ENCODE results near the gene ASCC2.
"Not testable (repeated sequence)": the region's sequence is repeated elsewhere in the genome, so short reads cannot be mapped to it uniquely, and the experiment has no call there.

The ASCC2 gene

DNA sequence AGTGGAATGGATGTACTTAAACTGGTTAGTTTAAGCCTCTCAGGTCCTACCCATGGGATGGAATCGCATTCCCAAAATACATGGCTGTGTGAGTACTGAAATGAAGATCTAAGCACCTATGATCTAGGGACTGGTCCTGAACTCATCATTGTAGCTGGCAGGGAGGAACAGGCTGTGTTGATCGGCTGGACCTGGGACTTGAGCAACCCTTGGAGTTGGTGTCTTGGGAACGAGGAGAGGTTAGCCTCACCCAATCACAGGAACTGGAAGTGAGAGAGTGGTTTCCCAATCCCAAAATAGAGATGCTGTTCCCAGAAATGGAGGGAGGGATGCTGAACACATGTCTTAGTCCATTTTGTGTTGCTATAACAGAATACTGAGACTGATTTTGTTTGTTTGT lies 16.4 kb upstream of the ASCC2 start:
- DNase-seq: no peak

DNA sequence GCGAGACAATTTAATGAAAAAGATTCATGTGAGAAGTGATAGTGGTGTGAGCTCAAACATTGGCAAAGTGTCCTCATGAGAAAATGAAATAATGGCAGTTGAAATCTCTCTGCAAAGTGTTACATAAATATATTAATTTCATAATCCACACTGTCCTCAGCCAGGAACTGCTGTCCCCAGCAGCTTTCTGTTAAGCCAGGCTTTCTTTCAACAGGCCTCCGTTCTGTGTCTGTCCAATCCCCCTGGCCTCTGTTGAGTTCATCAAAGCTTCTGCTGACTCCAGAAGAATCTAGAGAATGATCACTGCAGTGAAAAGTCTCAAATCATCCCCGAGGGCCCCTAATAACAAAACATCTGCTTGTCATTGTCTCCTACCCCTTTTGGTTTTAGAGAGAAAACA lies 10.0 kb upstream of the ASCC2 start:
- DNase-seq: no peak

DNA sequence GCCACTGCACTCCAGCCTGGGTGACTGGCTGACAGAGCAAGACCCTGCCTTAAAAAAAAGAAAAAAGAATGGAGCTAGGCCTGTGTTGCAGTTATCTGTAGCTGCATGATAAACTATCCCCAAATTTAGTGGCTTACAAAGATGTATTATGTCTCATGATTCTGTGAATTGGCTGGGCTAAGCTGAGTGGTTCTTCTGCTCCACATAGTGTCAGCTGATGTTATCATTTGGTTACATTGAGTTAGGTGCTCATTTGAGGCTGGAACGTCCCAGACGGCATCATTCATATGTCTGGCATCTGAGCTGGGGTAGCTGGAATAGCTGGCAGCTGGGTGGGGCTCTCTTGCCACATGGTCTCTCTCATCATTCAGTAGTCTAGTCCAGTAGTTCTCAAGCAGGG lies 8.2 kb upstream of the ASCC2 start:
- no peak for DNase-seq

DNA sequence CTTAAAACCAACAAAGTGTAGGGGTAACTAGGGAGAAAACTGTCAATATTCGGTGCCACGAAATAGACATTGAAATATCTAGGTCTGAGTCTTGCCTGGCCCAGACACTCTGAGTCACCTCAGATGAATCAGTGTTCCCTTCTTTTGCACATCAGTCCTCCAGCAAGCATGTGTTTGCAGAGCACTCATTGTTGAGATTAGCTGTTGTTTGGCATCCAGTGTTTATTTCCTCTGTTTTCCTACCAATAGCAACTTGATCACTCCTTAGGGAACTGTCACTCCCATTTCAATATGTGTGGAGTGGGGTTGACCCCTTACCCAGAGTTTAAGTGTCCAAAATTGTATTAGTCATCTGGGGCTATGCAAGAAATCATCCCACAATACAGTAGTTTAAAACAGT lies 4.7 kb upstream of the ASCC2 start:
- no peak for DNase-seq

DNA sequence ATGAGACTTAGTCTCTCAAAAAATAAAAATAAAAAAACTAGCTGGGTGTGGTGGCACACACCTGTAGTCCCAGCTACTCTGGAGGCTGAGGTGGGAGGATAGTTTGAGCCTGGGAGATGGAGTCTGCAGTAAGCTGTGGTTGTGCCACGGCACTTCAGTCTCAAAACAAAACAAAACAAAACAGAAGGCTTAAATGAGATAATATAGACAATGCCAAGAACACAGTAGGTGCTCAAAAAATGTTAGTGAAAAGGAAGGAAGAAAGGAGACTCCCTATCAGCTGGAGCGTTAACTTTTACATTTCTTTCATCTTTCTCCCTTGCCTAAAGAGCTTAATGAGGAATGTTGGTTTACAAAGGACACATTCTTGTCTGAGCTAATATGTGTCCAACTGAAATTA lies 4.1 kb upstream of the ASCC2 start:
- DNase-seq: no peak

DNA sequence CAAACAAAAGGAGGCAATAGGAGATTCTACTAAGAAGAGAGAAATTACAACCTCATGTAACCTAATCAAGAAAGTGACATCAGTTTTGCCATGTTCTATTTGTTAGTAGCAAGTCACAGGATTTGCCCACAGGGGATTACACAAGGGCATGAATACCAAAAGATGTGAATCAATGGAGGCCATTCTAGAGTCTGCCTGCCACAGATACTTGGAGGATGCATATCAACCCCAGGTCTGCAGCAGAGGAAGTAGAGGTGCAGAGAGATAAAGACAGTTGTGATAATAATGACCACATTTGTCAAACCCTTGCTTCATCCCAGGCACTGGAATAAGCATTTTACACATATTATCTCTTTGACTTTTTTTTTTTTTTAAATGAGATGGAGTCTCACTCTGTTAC lies 2.4 kb upstream of the ASCC2 start:
- DNase-seq: peak; percentile 85

DNA sequence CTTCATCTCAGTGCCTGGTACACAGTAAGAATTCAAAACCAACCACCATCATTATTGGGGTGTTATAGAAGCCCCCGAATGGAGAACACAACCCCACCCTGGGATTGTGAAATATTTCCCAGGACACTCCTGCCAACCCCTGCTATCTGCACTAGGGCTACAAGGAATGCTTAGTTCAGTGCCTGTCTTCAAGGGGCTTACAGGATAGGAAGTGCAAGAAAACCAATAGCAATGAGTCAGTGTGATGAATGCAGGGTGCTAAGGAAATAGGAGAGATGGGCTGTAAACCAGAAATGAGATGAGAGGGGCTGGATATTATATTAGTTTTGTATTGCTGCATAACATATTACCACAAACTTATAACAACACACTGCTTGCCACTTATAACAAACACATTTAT lies 965 bp upstream of the ASCC2 start:
- DNase-seq: no peak

DNA sequence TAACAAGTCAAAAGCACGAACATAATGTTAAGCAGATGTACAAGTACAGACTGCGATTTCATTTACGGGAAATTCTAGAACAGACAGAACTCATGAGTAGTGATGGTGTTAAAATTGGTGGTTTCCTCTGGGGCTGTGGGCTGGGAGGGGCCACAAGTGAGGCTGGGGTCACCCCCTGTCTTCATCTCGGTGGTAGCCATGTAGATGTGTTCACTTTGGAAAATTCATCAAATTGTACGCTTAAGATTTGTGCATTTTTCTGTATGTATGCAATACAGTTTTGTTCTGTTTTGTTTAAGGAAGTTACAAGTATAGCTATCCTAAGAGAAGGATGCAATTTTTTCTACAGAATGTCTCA lies 504 bp upstream of the ASCC2 start:
- peak; percentile 49 for DNase-seq

DNA sequence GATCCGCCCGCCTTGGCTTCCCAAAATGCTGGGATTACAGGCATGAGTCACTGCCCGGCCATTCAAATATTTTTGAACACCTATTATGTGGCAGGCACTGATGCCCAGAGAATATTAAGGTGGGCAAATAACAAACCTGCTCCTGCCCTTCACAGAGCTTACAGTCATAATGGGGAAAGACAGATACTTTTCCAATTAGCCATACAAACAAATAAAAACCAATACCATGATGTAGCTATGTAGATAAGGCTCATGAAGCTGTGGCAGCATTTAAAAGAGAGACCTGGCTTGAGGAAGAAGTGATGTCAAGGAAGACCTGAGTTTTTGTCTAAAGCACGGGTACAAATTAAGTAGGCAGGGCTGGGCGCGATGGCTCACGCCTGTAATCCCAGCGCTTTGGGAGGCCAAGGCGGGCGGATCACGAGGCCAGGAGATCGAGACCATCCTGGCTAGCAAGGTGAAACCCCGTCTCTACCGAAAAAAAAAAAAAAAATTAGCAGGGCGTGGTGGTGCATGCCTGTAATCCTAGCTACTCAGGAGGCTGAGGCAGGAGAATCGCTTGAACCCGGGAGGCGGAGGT lies 1.2 kb downstream of the ASCC2 start:
- DNase-seq: not testable (repeated sequence)

DNA sequence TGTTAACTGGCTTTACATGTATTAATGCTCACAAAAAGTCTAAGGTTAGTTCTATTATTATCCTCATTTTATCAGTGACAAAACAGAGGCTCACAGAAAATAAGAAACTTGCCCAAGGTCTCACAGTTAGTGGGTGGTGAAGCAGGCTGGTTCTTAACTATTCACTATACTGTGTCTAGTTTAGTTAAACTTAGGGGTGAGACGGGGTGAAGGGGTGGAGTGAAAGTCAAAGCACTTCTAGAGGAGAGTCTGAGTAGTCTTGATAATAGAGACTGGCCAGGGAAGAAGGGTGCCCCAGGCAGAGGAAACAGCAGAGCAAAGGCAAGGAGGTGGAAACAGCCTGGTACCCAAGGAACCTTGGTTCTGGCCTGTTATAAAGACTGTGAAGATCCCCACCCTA lies 4.0 kb downstream of the ASCC2 start:
- DNase-seq: no peak

DNA sequence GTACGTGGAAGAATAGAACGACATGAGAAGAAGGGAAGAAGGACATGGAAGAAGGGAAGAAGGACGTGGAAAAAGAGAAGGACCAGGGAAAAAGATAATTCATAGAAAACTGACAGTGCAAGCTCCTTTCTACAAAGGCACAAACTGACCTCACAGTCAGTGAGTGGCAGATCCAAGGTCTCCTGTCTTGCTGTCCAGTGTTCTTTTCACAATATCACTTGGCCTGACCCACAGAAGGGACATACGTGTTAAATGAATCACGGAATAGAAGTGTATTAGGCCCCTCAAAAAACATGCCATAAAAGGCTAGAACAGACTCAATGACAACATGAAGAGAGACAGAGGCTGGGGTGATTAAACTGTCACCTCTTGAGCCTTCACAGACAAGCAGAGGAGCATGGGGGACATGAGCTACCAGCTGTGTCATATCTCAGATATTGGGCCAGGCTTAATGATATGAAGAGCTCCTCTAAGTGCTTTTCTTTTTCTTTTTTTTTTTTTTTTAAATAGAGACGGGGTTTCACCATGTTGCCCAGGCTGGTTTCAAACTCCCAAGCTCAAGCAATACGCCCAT lies 4.6 kb downstream of the ASCC2 start:
- DNase-seq: no peak

DNA sequence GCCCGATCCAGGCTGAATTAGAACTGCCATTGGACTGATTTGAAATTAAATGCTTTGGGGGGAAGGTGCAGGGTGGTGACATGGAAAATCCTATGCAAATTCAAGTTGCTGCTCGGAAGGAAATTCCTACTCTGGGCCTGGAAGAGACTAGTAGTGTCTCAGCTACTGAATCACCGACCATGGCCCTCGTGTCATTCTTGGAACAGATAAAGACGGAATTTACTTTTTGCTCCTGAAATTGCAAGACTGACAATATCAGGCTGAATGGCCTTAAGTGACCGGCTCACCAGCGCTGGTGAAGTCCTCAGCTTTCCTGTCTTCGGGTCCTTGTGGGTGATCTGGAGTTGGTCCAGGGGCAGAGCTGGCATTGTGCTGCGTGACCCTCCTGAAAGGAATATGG lies 6.1 kb downstream of the ASCC2 start:
- DNase-seq: no peak

DNA sequence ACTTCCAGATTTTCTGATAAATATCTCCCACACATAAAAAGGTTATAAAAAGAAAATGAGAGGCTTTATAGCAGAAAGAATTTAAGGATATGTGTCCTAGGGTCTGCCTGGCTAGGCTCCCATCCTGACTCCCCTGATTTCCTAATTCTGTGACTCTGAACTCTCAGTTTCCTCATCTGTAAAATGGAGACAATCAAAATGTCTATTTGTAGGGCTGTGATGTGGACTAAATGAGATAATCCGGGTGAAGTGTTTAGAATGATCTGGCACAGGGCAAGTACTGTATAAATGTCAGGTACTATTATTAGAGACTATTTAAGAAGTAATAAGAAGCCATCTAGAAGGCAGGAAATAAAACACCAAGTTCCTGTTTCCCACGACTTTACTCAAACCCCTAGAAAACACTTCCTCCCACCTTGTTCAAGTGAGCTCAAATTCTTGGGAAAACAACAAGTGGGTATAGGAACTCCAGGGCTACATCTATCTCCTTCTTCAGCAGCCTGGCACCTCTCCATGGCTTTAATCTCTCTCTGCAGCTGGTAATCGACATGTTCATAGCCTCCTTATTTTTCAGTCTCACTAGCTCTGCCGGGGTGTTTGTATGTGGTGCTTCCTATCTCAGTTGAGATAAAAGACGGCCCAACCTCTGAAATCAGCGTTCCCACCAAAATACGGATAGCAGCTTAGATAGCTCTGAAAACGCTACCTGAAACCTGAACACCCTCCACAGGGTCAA lies 6.7 kb downstream of the ASCC2 start:
- DNase-seq: no peak

DNA sequence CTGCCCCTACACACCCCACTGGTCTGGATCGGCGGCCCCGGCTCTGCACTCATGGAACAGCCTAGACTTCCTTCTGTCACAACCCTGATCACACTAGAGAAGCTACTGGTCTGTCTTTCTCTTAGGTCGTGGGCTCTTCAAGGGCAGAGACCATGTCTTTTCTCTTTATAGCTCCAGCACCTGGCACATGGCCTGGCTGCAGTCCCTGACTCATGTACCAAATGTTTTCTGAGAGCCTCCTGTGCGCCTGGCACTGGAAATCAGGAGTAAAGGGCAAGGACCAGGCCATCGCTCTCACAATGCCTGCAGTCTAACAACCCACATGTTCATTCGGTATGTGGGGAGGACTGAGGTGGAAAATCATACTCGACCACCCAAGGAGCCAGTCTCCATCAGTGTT lies 7.5 kb downstream of the ASCC2 start:
- DNase-seq: no peak

DNA sequence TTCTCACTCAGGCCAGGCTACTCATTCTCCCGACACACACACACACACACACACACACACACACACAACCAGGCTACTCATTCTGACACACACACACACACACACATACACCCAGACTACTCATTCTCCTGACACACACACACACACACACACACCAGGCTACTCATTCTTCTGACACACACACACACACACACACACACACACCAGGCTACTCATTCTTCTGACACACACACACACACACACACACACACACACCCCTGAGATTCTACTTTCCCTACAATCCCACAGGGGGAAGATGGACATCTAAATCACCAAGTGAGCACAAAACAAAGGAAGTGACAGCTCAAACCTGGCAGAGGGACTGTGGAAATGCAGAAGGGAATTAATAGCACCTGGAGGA lies 10.3 kb downstream of the ASCC2 start:
- not testable (repeated sequence) for DNase-seq

DNA sequence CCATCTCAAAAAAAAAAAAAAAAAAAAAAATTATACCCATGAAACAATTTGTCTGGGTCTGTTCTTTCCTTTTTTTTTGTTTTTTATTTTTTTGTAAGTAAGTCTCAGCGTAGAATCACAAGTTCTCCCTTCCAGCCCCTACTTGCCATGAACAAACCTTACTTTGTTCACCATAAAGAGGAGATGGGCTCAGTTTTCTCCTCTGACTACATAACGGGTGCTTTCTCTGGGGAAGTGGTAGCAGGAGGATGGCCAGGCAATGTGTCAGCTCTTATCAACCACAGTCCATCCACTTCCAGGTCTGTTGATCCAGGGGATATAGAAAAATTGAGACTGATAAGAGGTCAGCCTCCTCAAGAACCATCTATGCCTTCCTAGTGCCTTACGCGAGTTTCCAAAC lies 11.0 kb downstream of the ASCC2 start:
- no peak for DNase-seq

DNA sequence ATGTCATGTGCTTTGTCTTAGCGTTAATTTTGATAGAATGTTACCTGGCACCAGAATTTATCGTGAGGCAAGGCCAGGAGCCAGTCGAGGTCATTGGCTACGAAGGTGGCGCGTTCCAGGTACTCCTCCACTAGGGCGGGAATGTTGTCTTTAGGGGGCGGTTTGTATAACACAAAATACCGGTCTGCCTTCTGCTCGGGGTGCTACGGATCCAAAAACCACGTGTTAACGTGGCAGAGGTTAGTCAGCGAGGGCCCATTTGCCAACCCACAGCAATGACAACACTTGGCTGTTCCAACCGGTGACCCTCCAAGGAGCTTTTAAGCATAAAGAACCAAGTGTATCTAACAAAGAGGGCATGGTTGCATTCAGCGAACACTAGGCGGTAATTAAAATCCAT lies 12.5 kb downstream of the ASCC2 start:
- DNase-seq: no peak

DNA sequence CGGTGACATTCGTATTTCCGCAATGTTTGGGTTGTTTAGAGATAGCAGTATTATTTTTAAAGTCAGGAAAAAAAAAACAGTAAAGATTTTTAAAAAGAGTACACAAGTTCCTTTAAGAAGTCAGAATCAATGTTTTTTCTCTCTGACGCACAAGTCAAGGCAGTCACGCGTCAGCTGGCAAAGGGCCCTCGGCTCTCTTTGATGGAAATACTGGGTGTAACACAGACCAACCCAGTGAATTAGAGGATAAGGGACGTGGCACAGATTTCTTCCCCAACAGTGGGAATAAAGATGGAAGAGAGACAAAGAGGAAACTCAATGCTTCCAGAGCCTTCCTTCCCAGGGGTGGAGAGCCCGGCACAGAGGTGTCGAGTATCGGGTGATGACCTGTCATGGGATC lies 13.4 kb downstream of the ASCC2 start:
- DNase-seq: no peak

DNA sequence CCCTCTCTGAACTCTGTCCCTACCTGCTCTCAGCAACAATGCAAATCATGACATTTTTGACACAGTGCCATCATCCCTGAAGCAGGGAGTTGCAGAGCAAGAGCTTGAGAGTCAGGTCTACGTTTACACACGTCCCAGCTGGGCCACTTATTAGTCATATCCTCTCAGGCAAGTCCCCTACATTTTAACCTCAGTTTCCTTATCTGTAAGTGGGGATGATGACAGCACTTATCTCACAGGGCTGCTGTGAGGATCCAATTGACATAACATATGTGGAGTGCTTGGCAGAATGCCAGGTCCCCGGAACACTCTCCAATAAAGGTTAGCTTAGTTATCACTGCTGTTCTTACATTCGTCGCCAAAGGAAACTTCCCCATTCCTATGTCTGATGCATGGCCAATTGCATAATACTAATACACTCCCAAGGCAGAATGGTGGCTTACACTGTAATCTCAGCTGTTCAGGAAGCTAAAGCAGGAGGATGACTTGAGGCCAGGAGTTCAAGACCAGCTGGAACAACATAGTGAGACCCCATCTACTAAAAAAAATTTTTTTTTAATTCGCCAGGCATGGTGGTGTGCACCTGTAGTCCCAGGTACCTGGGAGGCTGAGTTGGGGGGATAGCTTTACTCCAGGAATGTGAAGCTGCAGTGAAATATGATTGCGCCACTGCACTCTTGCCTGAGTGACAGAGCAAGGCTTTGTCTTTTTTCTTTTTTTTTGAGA lies 16.6 kb downstream of the ASCC2 start:
- DNase-seq: peak; percentile 78

DNA sequence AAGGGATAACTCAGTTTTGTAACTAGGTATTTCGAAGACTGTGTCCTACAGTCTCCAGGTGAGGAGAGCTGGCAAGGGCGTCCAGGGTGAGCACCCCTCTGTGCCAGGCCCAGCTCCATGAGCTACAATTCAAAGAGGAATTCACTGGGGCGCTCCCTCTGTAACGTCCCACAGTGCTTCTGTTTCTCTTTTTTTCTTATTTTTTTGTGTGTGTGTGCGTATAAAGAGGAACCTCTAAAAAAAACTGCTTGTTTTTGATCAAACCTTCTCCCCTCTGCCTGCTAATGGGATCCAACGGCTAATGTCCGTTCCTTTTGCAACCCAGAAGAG lies 17.1 kb downstream of the ASCC2 start:
- DNase-seq: no peak

DNA sequence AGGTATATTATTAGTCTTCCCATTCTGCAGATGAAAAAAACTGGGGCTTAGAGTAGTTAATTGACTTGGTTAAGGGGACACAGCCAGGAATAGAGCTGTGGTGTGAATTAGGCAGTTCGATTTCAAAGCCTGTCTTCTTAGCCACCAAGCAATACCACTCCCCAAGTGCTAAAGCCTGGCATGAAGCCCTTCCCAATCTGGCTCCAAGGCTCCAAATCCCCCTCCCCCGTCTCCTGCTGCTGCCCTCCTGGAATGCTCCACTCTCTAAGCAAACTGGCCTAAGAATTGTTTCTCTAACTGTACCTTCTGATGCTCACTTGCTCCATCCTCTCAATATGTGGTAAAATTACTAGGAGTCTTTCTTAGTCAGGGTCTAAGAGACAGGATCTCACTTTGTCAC lies 18.6 kb downstream of the ASCC2 start:
- DNase-seq: no peak

DNA sequence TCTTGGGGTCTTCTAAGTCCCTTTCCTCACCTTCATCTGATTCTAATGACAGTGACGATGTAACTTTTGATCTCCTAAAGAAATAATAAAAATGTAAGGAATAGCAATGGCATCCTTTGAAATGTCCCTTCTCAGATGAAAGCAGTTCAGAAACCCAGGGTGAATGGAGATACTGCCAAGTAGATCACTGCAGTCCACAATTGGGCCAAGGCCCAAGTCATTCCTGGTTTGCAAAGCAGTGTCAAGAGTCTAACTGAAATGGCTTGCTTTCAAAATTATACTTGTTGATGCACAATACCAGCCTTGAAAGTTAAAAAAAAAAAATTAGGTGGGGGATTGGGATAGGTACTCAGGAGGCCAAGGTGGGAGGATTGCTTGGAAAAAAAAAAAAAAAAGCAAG lies 20.4 kb downstream of the ASCC2 start:
- DNase-seq: no peak

DNA sequence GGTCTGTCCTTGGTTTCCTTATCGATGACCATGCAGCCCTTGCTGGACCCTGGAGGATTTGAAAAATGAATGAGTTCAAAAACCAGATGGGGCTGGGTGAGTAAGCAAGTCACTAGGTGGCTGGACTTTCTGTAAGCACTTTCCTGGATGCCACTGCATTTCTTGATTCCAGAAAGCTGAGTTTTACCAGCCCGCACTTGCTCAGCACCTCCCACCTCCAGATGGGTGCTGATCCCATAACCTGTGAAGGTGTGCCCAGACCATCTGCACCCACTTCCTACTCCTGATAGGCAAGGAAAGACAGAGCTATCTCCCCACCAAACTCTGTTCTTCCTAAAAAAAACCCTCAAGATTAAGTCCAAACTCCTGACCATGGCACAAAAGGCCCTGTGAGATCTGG lies 21.1 kb downstream of the ASCC2 start:
- no peak for DNase-seq

DNA sequence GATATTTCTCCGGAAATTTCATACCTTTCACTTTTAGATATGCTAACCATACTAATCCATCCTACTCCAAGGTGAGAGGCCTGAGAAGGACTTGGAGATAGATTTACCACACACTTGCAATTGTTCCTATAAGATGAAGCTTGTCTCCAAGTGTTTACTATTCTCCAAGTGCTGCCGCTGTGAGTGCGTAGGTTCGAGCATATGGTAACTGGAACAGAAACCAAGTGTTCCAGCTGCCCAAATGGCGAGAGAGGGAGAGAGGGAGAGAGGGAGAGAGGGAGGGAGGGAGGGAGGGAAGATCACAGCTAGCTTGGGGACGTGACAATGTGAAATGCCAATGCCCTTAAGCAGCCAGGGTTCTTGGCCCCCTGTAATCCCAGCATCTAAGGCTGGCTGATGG lies 21.5 kb downstream of the ASCC2 start:
- no peak for DNase-seq

DNA sequence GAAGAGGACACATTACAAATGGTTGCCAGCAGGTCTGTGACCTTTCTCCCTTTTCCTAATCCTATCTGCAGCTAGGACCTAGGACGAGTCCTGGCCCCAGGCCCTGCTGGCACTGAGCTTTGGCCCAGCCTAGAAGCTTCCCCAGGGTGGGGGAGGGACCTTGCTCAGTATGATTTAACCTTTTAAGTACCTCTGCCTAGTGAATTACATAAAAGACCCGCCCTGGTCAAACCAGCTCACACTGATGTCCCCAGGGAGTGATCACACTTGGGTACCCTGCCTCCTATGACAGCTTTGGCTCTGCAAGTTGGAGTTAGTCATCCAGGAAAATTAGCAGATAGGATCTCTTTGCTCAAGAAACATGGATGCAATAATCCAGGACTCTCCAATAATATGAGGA lies 21.9 kb downstream of the ASCC2 start:
- DNase-seq: no peak

Measured in GF-D8 (cell line).